ENCODE data around the gene EVX2. TPM values are rescaled to one million over a fixed set of nuclear protein-coding genes. Genes with fewer than 3 reads are reported as not detected.

Gene EVX2
- total RNA-seq, 1 donor from 2014 or later: not detected

DNA sequence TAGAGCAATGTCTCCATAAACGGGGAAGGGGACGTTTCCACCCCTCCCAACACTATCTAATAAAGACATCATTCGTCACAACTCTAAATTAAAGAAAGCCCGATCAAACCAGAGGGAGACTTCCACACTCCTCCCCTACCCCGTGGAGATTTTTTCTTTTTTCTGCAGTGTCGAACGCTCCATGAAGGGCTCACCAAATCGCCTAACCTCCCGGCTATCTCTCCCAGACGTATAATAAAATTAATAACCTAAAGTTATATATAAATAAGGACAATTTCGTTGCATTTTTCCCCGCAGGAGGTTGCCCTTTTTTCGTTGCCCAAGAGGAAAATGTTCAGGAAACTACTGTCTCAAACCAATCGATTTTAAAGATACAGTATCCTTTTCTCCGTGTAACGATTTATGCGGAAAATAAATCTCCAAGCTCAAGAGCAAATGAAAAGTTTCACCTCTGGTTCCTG is 2.4 kb downstream of the EVX2 start:
- H3K27ac Mint-ChIP-seq (ENCODE audit: unreplicated experiment): no peak overlapping the region
- DNase-seq (ENCODE audit: low spot score): no peak
- no peaks in the 10 kb centered on the region for H3K36me3 Mint-ChIP-seq (ENCODE audit: low read depth, unreplicated experiment)
- no peaks in the 10 kb centered on the region for H3K9me3 Mint-ChIP-seq (ENCODE audit: unreplicated experiment)
- peaks cover 32% of the 10 kb centered on the region for H3K4me1 Mint-ChIP-seq (ENCODE audit: unreplicated experiment)
- H3K27me3 Mint-ChIP-seq (ENCODE audit: unreplicated experiment): peaks cover 45% of the 10 kb centered on the region
- H3K4me3 Mint-ChIP-seq (ENCODE audit: unreplicated experiment): no peak overlapping the region
- TF ChIP-seq, protein P1, sequence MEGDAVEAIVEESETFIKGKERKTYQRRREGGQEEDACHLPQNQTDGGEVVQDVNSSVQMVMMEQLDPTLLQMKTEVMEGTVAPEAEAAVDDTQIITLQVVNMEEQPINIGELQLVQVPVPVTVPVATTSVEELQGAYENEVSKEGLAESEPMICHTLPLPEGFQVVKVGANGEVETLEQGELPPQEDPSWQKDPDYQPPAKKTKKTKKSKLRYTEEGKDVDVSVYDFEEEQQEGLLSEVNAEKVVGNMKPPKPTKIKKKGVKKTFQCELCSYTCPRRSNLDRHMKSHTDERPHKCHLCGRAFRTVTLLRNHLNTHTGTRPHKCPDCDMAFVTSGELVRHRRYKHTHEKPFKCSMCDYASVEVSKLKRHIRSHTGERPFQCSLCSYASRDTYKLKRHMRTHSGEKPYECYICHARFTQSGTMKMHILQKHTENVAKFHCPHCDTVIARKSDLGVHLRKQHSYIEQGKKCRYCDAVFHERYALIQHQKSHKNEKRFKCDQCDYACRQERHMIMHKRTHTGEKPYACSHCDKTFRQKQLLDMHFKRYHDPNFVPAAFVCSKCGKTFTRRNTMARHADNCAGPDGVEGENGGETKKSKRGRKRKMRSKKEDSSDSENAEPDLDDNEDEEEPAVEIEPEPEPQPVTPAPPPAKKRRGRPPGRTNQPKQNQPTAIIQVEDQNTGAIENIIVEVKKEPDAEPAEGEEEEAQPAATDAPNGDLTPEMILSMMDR (IDR thresholded peaks at IDR 0.05; ENCODE audit: unreplicated experiment): no peak

DNA sequence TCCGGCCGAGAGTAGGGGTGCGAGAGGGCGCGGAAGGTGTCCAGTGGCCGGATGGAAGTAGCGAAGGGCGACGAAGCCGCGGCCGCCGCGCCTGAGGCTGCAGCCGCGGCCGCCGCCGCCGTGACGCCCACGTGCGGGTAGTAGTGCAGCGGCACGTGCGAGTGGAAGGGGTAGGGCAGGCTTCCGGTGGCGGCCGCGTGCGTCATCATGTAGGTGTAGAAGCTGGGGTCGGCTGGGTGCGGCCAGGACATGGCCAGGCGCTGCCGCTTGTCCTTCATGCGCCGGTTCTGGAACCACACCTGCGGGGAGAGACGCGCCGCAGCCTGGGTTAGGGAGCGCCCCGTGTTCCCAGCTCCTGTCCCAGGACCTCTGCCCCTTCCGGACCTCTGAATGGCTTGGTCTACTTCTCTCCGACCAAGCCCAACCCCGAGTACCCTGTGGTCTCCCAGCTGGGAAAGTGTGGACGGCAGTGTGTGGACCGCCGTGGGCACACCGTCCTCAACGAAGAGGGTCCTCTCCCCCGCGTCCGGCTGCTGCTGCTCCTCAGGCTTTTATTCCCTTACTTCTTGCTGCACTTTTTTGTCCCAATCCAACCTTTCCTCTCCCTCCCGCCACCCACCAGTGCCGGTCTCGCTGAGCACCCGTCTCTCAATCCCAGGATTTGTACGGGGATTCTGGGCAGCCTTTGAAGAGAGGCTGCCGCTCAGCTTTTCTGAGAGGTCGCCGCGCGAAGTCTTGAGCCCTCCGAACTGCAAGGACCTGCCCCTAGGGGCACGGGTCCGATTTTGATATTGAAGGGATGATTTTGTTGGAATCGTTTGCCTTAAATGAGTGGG is 3.0 kb downstream of the EVX2 start:
- Mint-ChIP-seq H3K4me3 (ENCODE audit: unreplicated experiment) (no peak overlapping the region), H3K4me1 (ENCODE audit: unreplicated experiment) (peaks cover 32% of the 10 kb centered on the region), H3K9me3 (ENCODE audit: unreplicated experiment) (no peaks in the 10 kb centered on the region), H3K36me3 (ENCODE audit: low read depth, unreplicated experiment) (no peaks in the 10 kb centered on the region), H3K27me3 (ENCODE audit: unreplicated experiment) (peaks cover 45% of the 10 kb centered on the region), H3K27ac (ENCODE audit: unreplicated experiment) (no peak overlapping the region)
- TF ChIP-seq, protein P1 (IDR thresholded peaks at IDR 0.05; ENCODE audit: unreplicated experiment): no peak
- DNase-seq (ENCODE audit: low spot score): peak; percentile 8

DNA sequence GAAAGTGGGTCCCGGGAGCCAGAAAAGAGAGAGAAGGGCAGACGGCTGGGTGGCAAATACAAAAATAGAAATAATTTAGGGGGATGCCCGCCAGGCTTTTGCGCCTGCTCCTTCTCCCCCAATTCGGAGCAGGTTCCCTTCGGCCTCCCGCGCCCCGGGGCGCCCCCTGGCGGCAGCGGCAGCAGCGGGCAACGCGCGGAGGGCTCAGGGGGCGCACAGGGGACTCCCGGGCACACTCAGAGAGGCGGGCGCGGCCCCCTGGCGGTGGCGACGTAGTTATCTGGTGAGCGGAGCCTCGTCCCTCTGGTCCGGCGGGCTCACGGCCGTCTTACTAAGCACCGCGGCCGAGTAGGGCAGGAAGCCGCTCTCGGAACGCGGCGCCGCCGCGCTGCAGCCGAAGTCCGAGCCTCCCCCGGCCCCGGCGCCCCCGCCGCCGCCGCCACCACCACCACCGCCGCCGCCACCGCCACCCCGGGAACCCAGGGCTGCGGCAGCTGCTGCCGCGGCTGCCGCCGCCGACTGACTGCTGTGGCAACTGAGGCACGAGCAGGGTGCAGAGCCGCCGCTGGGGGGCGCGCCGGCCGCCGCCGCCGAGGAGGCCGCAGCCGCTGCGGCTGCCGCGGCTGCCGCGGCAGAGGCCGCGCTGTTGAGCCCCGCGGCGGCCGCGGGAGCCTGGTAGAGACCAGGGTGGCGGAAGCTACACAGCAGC is 3.8 kb downstream of the EVX2 start:
- peak; percentile 90 for DNase-seq (ENCODE audit: low spot score)
- Mint-ChIP-seq H3K4me3 (ENCODE audit: unreplicated experiment) (peak overlapping the region; percentile 87), H3K9me3 (ENCODE audit: unreplicated experiment) (no peaks in the 10 kb centered on the region), H3K27me3 (ENCODE audit: unreplicated experiment) (peaks cover 42% of the 10 kb centered on the region), H3K36me3 (ENCODE audit: low read depth, unreplicated experiment) (no peaks in the 10 kb centered on the region), H3K4me1 (ENCODE audit: unreplicated experiment) (peaks cover 33% of the 10 kb centered on the region), H3K27ac (ENCODE audit: unreplicated experiment) (no peak overlapping the region)
- TF ChIP-seq, protein P1 (IDR thresholded peaks at IDR 0.05; ENCODE audit: unreplicated experiment): peak; percentile 99

DNA sequence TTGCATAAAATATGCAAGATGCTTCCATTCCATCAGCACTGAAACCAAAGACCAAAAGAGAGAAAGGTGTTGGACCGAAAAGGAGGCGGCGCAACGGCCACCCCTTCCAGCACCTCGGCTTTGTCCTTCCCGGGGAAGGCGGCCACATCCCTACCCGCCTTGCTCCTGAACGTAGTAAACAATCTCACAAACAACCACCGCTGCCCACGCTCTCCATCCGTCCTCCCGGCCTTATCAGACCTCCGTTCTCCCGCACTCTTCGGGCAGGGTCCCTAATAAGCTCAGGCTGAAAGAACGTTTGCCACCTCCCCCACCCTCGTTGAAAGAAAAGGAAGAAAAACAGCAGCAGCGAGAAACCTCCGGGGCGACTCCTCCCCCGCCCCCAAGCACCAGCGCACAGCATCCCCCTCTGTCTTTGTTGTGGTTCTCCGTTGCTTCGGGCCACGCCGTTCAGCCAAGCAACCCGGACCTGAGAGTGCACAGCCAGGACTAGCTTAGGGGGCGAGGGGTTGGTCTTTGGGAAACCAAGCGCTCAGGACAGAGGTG is 4.4 kb downstream of the EVX2 start:
- peaks cover 36% of the 10 kb centered on the region for H3K27me3 Mint-ChIP-seq (ENCODE audit: unreplicated experiment)
- TF ChIP-seq, protein P1 (IDR thresholded peaks at IDR 0.05; ENCODE audit: unreplicated experiment): no peak
- no peak for DNase-seq (ENCODE audit: low spot score)
- peaks cover 30% of the 10 kb centered on the region for H3K4me1 Mint-ChIP-seq (ENCODE audit: unreplicated experiment)
- H3K4me3 Mint-ChIP-seq (ENCODE audit: unreplicated experiment): peak overlapping the region; percentile 87
- H3K9me3 Mint-ChIP-seq (ENCODE audit: unreplicated experiment): no peaks in the 10 kb centered on the region
- no peak overlapping the region for H3K27ac Mint-ChIP-seq (ENCODE audit: unreplicated experiment)
- H3K36me3 Mint-ChIP-seq (ENCODE audit: low read depth, unreplicated experiment): no peaks in the 10 kb centered on the region

Measured in endothelial cell (in vitro differentiated cells).